Type B pancreatic cell (in vitro differentiated cells): Measurements from ENCODE around the gene DUSP22. TPM values are rescaled to one million over a fixed set of nuclear protein-coding genes. Genes with fewer than 3 reads are reported as not detected.

Experiments
- DNase-seq: peaks from one replicate; pipeline ENCODE4 v3.0.0; 2021; ENCODE audit warnings: mixed read lengths; ENCODE audit not compliant: unreplicated experiment; ENCODE audit errors: extremely low spot score
- H3K27ac Mint-ChIP-seq: 2 replicates; pipeline ENCODE4 v1.8.0; 2021; ENCODE audit warnings: mild to moderate bottlenecking, mixed read lengths
- H3K27me3 Mint-ChIP-seq: 2 replicates; pipeline ENCODE4 v1.8.0; 2021; ENCODE audit warnings: mixed read lengths
- H3K36me3 Mint-ChIP-seq: 2 replicates; pipeline ENCODE4 v1.8.0; 2021; ENCODE audit warnings: mixed read lengths
- H3K4me1 Mint-ChIP-seq: one replicate; pipeline ENCODE4 v1.8.0; 2021; ENCODE audit warnings: mixed read lengths; ENCODE audit not compliant: unreplicated experiment
- H3K4me3 Mint-ChIP-seq: 2 replicates; pipeline ENCODE4 v1.8.0; 2021; ENCODE audit warnings: mild to moderate bottlenecking, mixed read lengths
- H3K9me3 Mint-ChIP-seq: 2 replicates; pipeline ENCODE4 v1.8.0; 2021; ENCODE audit warnings: mixed read lengths
- total RNA-seq: library from RNA; stranded (reverse); gene quantifications from 2 replicates; pipeline ENCODE4 v1.2.1, GENCODE V29; 2021; ENCODE audit warnings: low replicate concordance
- TF ChIP-seq, protein P1 (sequence below): fragments of 200-600 bp; sonication (generic); conservative IDR thresholded peaks from 2 replicates; pipeline ENCODE4 v1.5.0; 2021; ENCODE audit warnings: antibody characterized with exemption, mild to moderate bottlenecking

The DUSP22 gene
- total RNA-seq, 1 donor from 2014 or later = 25.0 TPM

DNA sequence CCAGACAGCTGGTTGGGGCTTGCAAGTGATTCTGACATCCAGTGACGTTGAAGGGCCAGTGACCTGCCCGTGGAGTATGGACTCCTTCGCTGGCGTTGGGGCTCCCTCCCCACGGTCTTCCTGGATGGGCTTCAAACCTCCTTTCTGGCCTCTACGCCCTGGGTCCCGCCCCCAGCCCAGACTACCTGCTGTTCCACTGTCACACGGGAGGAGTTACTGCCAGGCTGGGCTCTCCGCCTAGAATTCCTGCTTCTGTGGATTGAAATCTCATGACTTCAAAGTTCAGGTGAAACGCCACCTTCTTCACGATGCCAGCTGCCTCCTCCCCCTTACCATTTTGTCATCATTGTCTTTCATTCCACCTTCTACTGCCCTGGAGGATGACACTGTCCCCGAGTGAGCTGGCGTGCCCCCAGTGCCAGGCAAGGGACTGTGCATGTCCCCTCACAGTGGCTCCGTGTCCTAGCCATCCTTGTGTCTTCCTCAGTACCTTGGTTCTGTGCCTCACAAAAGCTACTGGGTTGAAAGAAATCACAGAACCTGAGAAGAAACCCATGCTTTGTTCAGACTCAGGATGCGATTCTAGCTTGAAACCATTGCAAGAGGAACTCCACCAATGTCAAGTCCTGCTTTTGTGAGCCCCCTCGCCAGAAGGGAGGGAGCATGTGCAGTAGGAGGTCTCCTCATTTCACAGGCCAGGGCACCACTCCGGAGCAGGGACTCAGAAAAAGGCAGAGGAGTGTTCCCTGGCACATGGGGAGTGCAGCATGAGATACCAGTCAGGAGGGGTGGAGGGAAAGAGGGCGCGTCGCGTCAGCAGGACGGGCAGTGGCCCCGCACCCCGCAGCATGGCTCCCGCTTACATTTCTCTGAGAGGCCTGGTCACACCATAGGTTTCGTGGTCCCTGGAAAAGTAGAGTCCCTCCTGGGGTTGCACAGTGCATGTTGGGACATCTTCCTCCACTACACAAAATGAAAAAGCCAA lies 88.2 kb downstream of the DUSP22 start:
- peaks cover 5% of the 10 kb centered on the region for H3K9me3 Mint-ChIP-seq
- H3K27me3 Mint-ChIP-seq = peaks cover 39% of the 10 kb centered on the region
- H3K27ac Mint-ChIP-seq = no peak overlapping the region
- TF ChIP-seq, protein P1, sequence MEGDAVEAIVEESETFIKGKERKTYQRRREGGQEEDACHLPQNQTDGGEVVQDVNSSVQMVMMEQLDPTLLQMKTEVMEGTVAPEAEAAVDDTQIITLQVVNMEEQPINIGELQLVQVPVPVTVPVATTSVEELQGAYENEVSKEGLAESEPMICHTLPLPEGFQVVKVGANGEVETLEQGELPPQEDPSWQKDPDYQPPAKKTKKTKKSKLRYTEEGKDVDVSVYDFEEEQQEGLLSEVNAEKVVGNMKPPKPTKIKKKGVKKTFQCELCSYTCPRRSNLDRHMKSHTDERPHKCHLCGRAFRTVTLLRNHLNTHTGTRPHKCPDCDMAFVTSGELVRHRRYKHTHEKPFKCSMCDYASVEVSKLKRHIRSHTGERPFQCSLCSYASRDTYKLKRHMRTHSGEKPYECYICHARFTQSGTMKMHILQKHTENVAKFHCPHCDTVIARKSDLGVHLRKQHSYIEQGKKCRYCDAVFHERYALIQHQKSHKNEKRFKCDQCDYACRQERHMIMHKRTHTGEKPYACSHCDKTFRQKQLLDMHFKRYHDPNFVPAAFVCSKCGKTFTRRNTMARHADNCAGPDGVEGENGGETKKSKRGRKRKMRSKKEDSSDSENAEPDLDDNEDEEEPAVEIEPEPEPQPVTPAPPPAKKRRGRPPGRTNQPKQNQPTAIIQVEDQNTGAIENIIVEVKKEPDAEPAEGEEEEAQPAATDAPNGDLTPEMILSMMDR = no peak
- DNase-seq = no peak
- no peaks in the 10 kb centered on the region for H3K4me1 Mint-ChIP-seq
- no peaks in the 10 kb centered on the region for H3K36me3 Mint-ChIP-seq
- H3K4me3 Mint-ChIP-seq = no peak overlapping the region

DNA sequence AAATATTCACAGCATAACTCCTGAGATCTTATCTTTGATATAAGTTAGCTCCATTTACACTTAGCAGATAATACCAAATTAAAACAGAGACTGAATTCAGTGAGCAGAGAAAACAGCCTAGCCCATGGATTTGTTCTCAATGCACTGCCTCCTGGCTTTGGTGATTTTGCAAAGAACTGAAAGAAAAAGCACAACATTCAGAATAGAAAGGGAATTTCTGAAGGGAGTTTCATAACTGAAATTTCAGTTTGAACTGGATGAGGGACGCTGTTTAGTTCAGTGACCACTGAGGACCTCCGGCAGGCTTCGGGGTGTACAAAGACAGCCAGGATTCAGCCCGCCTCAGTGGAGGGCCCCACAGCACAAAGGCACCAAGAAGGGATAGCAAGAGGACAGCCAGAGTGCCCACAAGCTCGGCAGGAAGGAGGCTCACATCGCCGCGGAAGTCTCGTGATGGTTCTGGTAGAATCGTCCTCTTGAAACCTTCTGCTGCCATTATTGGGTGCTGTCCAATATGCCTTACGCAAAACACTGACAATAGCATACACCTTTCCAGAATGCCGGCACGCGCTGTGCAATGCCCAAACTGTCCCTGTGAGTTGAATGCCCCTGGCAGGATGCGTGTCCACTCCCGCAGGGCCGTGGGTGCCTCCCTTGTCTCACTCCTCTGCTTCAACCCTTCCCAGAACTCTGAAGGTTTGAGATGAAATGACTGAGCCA lies 89.6 kb downstream of the DUSP22 start:
- H3K36me3 Mint-ChIP-seq = no peaks in the 10 kb centered on the region
- no peak overlapping the region for H3K27ac Mint-ChIP-seq
- peaks cover 4% of the 10 kb centered on the region for H3K9me3 Mint-ChIP-seq
- H3K27me3 Mint-ChIP-seq = peaks cover 51% of the 10 kb centered on the region
- TF ChIP-seq, protein P1 = no peak
- no peak for DNase-seq
- no peaks in the 10 kb centered on the region for H3K4me1 Mint-ChIP-seq
- H3K4me3 Mint-ChIP-seq = no peak overlapping the region

DNA sequence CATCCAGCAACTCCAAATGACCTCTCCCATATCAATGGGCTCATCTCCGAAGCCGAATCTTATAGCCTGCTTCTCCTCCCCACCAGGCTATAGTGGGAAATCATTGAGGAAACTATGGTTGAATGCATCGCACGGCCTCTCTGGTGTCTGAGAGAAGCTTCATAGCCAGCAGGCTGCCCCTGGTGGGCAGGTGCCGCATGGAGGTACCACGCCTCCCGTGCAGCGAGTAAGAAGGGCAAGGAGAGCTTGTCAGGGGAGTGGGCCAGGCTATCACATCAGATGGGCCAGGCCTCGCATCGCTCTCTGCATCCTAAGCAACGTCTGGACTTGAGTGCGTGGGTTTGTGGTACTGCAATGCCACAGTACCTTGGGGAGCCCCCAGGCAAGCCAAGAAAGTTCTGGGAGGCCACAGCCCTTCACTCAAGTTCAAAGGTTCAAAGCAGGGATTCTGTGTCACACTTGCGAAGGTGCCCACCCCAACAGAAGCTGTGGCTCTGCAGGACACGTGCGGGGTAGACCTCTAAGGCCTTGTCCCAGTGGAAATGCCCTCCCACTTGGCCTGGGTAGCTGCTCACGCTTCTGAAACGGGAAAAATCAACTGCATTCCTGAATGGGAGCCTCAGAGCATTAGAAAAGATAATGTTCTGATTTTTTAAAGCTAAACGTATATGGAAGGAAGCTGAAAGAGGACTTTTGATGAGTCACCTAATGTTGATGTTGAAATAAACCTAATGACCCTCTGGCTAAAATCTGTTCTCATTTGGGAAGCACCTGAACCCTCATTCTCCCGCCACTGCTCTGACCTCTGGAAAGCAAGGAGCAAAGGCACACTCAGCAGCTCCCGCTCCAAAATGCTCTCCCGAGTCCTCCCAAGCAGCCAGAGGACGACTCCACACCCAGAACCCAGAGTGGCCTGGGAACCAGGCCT lies 90.9 kb downstream of the DUSP22 start:
- no peaks in the 10 kb centered on the region for H3K4me1 Mint-ChIP-seq
- H3K4me3 Mint-ChIP-seq = no peak overlapping the region
- no peak for DNase-seq
- TF ChIP-seq, protein P1 = no peak
- H3K9me3 Mint-ChIP-seq = no peaks in the 10 kb centered on the region
- no peaks in the 10 kb centered on the region for H3K36me3 Mint-ChIP-seq
- peaks cover 63% of the 10 kb centered on the region for H3K27me3 Mint-ChIP-seq
- H3K27ac Mint-ChIP-seq = no peak overlapping the region

DNA sequence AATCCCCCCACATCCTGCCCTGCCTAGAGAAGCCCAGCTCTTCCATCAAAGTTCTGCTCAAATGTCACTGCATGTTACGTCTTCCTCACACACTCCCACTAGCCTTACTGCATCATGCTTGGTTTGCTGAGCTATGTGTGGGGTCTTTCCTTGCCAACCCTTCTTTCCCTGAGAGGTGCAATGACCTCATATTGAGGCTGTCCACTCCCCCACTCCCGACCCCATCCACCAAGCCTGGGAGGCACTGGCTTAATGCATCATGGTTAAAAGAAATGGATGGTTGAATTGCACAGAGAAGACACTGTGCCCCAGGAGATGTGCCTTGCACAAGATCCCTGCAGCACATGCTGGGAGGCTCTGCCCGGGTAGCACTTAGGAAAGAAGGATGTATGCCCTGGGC lies 91.6 kb downstream of the DUSP22 start:
- TF ChIP-seq, protein P1 = no peak
- Mint-ChIP-seq H3K9me3 (no peaks in the 10 kb centered on the region), H3K36me3 (no peaks in the 10 kb centered on the region), H3K27me3 (peaks cover 70% of the 10 kb centered on the region), H3K4me1 (no peaks in the 10 kb centered on the region), H3K4me3 (no peak overlapping the region), H3K27ac (no peak overlapping the region)
- no peak for DNase-seq

DNA sequence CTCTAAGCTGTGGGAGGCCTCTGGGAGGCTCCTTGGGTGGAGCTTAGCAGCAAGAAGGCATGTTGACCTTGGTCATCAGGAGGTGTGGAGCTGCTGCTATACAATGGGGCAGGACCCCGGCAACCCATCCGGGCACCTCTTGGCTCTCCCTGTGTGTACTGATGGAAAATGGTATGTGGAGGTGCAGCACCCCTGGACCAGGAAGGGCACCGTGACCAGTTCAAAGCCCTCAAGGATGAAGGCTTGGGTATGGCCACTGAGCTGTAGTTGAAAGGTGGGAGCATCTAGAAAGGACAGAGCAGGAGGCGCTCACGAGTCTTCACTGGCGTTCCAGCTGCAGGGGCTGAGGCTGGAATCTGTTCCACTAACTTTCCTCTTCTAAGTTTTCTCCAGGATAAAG lies 92.6 kb downstream of the DUSP22 start:
- H3K4me3 Mint-ChIP-seq = no peak overlapping the region
- H3K36me3 Mint-ChIP-seq = no peaks in the 10 kb centered on the region
- no peak overlapping the region for H3K27ac Mint-ChIP-seq
- H3K27me3 Mint-ChIP-seq = peaks cover 81% of the 10 kb centered on the region
- no peaks in the 10 kb centered on the region for H3K4me1 Mint-ChIP-seq
- no peaks in the 10 kb centered on the region for H3K9me3 Mint-ChIP-seq
- TF ChIP-seq, protein P1 = no peak
- DNase-seq = peak; percentile 50
